HG03097 (cell line): Measurements from ENCODE around the gene CDC42EP5.
"Not testable (repeated sequence)": the region's sequence is repeated elsewhere in the genome, so short reads cannot be mapped to it uniquely, and the experiment has no call there.

Experiments used
- ATAC-seq: cut with Tn5 transposase; IDR thresholded peaks from one replicate; pipeline ENCODE4 v1.9.1; 2021; ENCODE audit not compliant: unreplicated experiment, low FRiP score

The CDC42EP5 gene

GRCh38 chr19:54473071-54473891 is at the start of gene CDC42EP5:
TSS of gene CDC42EP5 (minus strand) at chr19:54473296. CDS start at chr19:54465547, 7,749 bp downstream.
- ATAC-seq = no peak

- ATAC-seq = no peak
Observed at GRCh38 chr19:54521860-54522513, 48.9 kb upstream of the CDC42EP5 start.

GRCh38 chr19:54521022-54521859 is 48.1 kb upstream of the CDC42EP5 start:
- ATAC-seq = no peak

GRCh38 chr19:54518844-54519243 is 45.7 kb upstream of the CDC42EP5 start:
- ATAC-seq = peak; percentile 52

- ATAC-seq = no peak
Observed at GRCh38 chr19:54517483-54517882, 44.4 kb upstream of the CDC42EP5 start.

- no peak for ATAC-seq
Observed at GRCh38 chr19:54515156-54515555, 42.1 kb upstream of the CDC42EP5 start.

GRCh38 chr19:54509200-54509940 is 36.3 kb upstream of the CDC42EP5 start:
- not testable (repeated sequence) for ATAC-seq

- ATAC-seq = not testable (repeated sequence)
Observed at GRCh38 chr19:54508487-54508886, 35.4 kb upstream of the CDC42EP5 start.

GRCh38 chr19:54507824-54508223 is 34.7 kb upstream of the CDC42EP5 start:
- no peak for ATAC-seq

GRCh38 chr19:54507038-54507717 is 34.1 kb upstream of the CDC42EP5 start:
- not testable (repeated sequence) for ATAC-seq

- no peak for ATAC-seq
Observed at GRCh38 chr19:54506079-54506478, 33.0 kb upstream of the CDC42EP5 start.

GRCh38 chr19:54505542-54505941 is 32.4 kb upstream of the CDC42EP5 start:
- ATAC-seq = not testable (repeated sequence)

- ATAC-seq = no peak
Observed at GRCh38 chr19:54502518-54503048, 29.5 kb upstream of the CDC42EP5 start, which contains the start of gene LAIR2. TSS of gene LAIR2 (plus strand) at chr19:54502831. CDS start at chr19:54502919, 88 bp downstream.

- ATAC-seq = not testable (repeated sequence)
Observed at GRCh38 chr19:54498451-54498772, 25.3 kb upstream of the CDC42EP5 start.

- ATAC-seq = not testable (repeated sequence)
Observed at GRCh38 chr19:54497747-54498450, 24.8 kb upstream of the CDC42EP5 start.

GRCh38 chr19:54495284-54495683 is 22.2 kb upstream of the CDC42EP5 start:
- not testable (repeated sequence) for ATAC-seq

GRCh38 chr19:54493967-54494585 is 21.0 kb upstream of the CDC42EP5 start:
- ATAC-seq = no peak

GRCh38 chr19:54493056-54493455 is 20.0 kb upstream of the CDC42EP5 start:
- not testable (repeated sequence) for ATAC-seq
